ENCODE results near the gene MAN1A1. TPM values are rescaled to one million over a fixed set of nuclear protein-coding genes. Genes with fewer than 3 reads are reported as not detected.
A peak's percentile ranks its signal among the peaks of the same experiment; 100 is the strongest.

The MAN1A1 gene
- total RNA-seq, 1 experiment from 2014 or later, result 0.06 TPM

DNA sequence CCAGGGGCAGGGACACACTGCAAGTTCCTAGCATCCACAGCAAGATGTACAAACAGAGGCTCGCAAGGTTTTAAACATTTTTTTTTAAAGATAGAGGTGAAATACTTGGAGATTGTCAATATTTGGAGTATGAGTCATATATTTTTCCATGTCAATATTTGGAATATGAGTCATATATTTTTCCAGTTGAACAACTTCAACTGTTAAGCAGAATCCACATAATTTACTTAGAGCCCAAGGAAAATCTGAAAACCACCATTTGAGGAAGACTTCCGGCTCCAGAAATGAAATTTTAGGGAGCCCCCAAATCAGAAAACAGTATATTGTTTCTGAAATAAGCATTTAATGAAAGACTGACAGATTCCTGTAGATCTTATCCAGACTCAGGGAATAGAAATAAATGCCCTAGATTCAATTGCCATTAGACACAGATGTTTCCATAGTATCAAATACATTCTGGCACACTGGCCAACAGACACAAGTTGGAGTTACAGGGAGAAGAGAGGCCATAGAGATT is 219.5 kb downstream of the MAN1A1 start:
- no peak for DNase-seq (ENCODE audit: low spot score)
- H3K4me3 ChIP-seq (ENCODE audit: low read depth, low read length, poor library complexity, severe bottlenecking), result no peak overlapping the region
- no peaks in the 10 kb centered on the region for H3K9me3 ChIP-seq (ENCODE audit: low read depth, low read length, poor library complexity, severe bottlenecking)
- intact Hi-C loops (cut with micrococcal nuclease; ENCODE audit: unreplicated experiment), result no loop called here
- H3K36me3 ChIP-seq (ENCODE audit: insufficient read depth, low read length, poor library complexity, severe bottlenecking), result no peaks in the 10 kb centered on the region
- ChIA-PET CTCF (interaction anchor here (0.6 to 1.3 kb wide), 5 partner anchors 10 to 47 kb away, joined by 3 to 4 read pairs (median 3); no protein-coding TSS in a partner anchor), POLR2A (ENCODE audit: low non-redundant PET) (no interaction called here)
- TF ChIP-seq, protein P1, sequence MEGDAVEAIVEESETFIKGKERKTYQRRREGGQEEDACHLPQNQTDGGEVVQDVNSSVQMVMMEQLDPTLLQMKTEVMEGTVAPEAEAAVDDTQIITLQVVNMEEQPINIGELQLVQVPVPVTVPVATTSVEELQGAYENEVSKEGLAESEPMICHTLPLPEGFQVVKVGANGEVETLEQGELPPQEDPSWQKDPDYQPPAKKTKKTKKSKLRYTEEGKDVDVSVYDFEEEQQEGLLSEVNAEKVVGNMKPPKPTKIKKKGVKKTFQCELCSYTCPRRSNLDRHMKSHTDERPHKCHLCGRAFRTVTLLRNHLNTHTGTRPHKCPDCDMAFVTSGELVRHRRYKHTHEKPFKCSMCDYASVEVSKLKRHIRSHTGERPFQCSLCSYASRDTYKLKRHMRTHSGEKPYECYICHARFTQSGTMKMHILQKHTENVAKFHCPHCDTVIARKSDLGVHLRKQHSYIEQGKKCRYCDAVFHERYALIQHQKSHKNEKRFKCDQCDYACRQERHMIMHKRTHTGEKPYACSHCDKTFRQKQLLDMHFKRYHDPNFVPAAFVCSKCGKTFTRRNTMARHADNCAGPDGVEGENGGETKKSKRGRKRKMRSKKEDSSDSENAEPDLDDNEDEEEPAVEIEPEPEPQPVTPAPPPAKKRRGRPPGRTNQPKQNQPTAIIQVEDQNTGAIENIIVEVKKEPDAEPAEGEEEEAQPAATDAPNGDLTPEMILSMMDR (conservative IDR thresholded peaks at IDR 0.05; ENCODE audit: low read depth, low read length), result no peak
- no peak for TF ChIP-seq EZH2 (IDR thresholded peaks at IDR 0.05; ENCODE audit: borderline replicate concordance, low read depth, low read length, poor library complexity, severe bottlenecking)
- no peaks in the 10 kb centered on the region for H3K4me1 ChIP-seq (ENCODE audit: insufficient read depth, low read length, poor library complexity, severe bottlenecking)
- peaks cover 3% of the 10 kb centered on the region for H3K27me3 ChIP-seq (replicated peaks; ENCODE audit: insufficient read depth, low read depth, low read length, poor library complexity)
- BruUV-seq (replicated peaks), result no TSS peak
- no peak overlapping the region for H3K27ac ChIP-seq (ENCODE audit: low read depth, low read length, poor library complexity, severe bottlenecking)

DNA sequence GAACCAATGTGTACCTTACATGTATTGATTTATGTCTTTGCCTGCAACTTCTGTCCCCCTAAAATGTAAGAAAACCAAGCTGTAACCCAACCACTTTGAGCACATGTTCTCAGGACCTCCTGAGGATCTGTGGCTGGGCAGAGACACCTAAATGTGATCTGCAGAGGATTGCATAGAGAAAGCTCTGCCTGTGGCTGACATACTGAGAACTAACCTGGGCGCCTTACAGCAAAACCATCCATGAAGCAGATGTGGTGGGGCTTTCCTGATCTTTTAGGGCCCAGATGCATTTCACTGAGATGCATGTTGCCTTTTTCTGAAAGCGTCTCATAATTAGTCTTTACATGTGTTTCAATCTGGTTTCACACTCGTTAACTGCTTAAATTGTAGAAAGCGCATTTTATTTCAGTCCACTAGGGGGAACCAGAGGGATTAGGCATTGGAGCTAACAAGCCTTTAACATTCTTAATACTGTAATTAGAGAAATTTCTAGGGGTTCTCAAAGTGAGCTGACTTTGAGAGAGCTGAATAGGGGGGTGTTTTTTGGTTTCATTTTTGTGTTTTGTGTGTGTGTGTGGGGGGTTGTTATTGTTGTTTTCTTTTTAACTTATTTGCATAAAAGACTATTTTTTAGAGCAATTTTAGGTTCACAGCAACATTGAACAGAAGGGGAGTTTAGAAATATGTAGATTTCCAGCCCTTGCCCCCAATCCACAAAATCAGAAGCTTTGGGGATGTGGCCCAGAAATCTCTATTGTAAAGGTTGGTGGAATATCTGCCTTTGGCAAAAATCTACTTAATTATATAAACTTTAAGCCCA is 220.2 kb downstream of the MAN1A1 start:
- Histone ChIP-seq H3K4me1 (ENCODE audit: insufficient read depth, low read length, poor library complexity, severe bottlenecking) (no peaks in the 10 kb centered on the region), H3K36me3 (ENCODE audit: insufficient read depth, low read length, poor library complexity, severe bottlenecking) (no peaks in the 10 kb centered on the region), H3K27me3 (replicated peaks; ENCODE audit: insufficient read depth, low read depth, low read length, poor library complexity) (peaks cover 3% of the 10 kb centered on the region), H3K27ac (ENCODE audit: low read depth, low read length, poor library complexity, severe bottlenecking) (no peak overlapping the region), H3K9me3 (ENCODE audit: low read depth, low read length, poor library complexity, severe bottlenecking) (no peaks in the 10 kb centered on the region), H3K4me3 (ENCODE audit: low read depth, low read length, poor library complexity, severe bottlenecking) (no peak overlapping the region)
- no peak for TF ChIP-seq EZH2 (IDR thresholded peaks at IDR 0.05; ENCODE audit: borderline replicate concordance, low read depth, low read length, poor library complexity, severe bottlenecking)
- TF ChIP-seq, protein P1 (conservative IDR thresholded peaks at IDR 0.05; ENCODE audit: low read depth, low read length), result peak; percentile 88
- ChIA-PET POLR2A (ENCODE audit: low non-redundant PET) (no interaction called here), CTCF (interaction anchor here (0.6 to 1.3 kb wide), 6 partner anchors 10 to 1081 kb away, joined by 3 to 4 read pairs (median 3); no protein-coding TSS in a partner anchor)
- peak; percentile 77 for DNase-seq (ENCODE audit: low spot score)
- intact Hi-C loops (cut with micrococcal nuclease; ENCODE audit: unreplicated experiment), result no loop called here
- BruUV-seq (replicated peaks), result no TSS peak

DNA sequence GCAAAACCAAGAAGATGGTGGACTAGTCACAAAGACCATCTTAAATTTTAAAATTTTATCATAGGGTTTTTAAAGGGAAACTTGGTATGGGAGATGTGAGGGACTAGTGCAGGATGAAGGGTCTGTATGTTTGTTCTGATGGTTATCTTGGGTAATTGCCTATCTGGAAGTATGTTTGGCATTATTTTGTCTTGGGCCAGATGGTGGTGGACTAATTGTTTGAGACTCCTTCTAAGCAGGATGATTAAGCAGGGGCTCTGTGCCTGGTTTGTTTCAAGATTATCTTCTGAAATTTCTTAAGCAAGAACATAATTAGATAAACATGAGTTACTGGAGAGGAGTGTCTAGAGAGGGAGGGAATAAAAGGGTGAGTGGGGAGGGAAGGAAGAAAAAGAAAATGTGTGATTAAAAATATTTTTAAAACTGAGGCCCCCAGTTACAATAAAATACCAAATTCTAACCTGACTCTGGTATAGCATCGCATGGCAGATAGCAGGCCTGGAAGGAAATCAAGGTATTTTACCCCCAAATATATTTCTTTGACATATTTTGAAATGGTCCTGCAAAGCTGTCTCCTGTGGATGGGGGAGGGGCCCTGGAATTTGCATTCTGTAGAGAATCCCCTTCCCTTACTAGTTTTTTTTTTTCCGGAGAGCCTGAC is 221.2 kb downstream of the MAN1A1 start:
- Histone ChIP-seq H3K27me3 (replicated peaks; ENCODE audit: insufficient read depth, low read depth, low read length, poor library complexity) (peaks cover 3% of the 10 kb centered on the region), H3K36me3 (ENCODE audit: insufficient read depth, low read length, poor library complexity, severe bottlenecking) (no peaks in the 10 kb centered on the region), H3K9me3 (ENCODE audit: low read depth, low read length, poor library complexity, severe bottlenecking) (no peaks in the 10 kb centered on the region), H3K4me1 (ENCODE audit: insufficient read depth, low read length, poor library complexity, severe bottlenecking) (no peaks in the 10 kb centered on the region), H3K4me3 (ENCODE audit: low read depth, low read length, poor library complexity, severe bottlenecking) (no peak overlapping the region), H3K27ac (ENCODE audit: low read depth, low read length, poor library complexity, severe bottlenecking) (no peak overlapping the region)
- no TSS peak for BruUV-seq (replicated peaks)
- POLR2A ChIA-PET (ENCODE audit: low non-redundant PET), result no interaction called here
- intact Hi-C loops (cut with micrococcal nuclease; ENCODE audit: unreplicated experiment), result no loop called here
- CTCF ChIA-PET, result interaction anchor here (1.3 kb wide), 1 partner anchor 14 kb away, joined by 3 read pairs; no protein-coding TSS in a partner anchor
- TF ChIP-seq, protein P1 (conservative IDR thresholded peaks at IDR 0.05; ENCODE audit: low read depth, low read length), result no peak
- no peak for TF ChIP-seq EZH2 (IDR thresholded peaks at IDR 0.05; ENCODE audit: borderline replicate concordance, low read depth, low read length, poor library complexity, severe bottlenecking)
- no peak for DNase-seq (ENCODE audit: low spot score)

Data from A673 (cell line).